Skin epidermis (tissue), 12 donors: ENCODE results near the gene CCK.
"Not testable (repeated sequence)": the region's sequence is repeated elsewhere in the genome, so short reads cannot be mapped to it uniquely, and the experiment has no call there.

Source experiments
- H3K27ac ChIP-seq, 21 experiments: fragments of 200-600 bp; sonication (generic) in 11 of 21; one replicate each; pipeline ENCODE4 v1.5.0; 2020; ENCODE audit warnings: mild to moderate bottlenecking in 3 of 21, inconsistent platforms in 2 of 21, moderate library complexity in 2 of 21
- H3K4me3 ChIP-seq, 7 experiments: fragments of 200-600 bp; sonication (generic) in 2 of 7; one replicate each; pipeline ENCODE4 v1.5.0; 2020; ENCODE audit warnings: inconsistent platforms in 2 of 7, mild to moderate bottlenecking in 2 of 7, moderate library complexity in 1 of 7

CCK gene

GRCh38 chr3:42266085-42266484 is at the start of gene CCK:
TSS of gene CCK (minus strand) at chr3:42266185. CDS start at chr3:42263630, 2,555 bp downstream.
- H3K27ac ChIP-seq: no peak within 1 kb of the TSS
- no peak within 1 kb of the TSS for H3K4me3 ChIP-seq

GRCh38 chr3:42314411-42314810 is 48.4 kb upstream of the CCK start:
- H3K27ac ChIP-seq: no peak overlapping the region
- H3K4me3 ChIP-seq: no peak overlapping the region

- Histone ChIP-seq H3K27ac (no peak overlapping the region), H3K4me3 (no peak overlapping the region)
Observed at GRCh38 chr3:42308651-42309050, 42.7 kb upstream of the CCK start.

- Histone ChIP-seq H3K27ac (no peak overlapping the region), H3K4me3 (no peak overlapping the region)
Observed at GRCh38 chr3:42306499-42306898, 40.5 kb upstream of the CCK start.

GRCh38 chr3:42302924-42303634 is 37.1 kb upstream of the CCK start:
- Histone ChIP-seq H3K27ac (no peak overlapping the region), H3K4me3 (no peak overlapping the region)

- Histone ChIP-seq H3K4me3 (no peak overlapping the region), H3K27ac (no peak overlapping the region)
Observed at GRCh38 chr3:42301446-42302175, 35.6 kb upstream of the CCK start.

- no peak overlapping the region for H3K4me3 ChIP-seq
- no peak overlapping the region for H3K27ac ChIP-seq
Observed at GRCh38 chr3:42300778-42301177, 34.8 kb upstream of the CCK start.

- H3K4me3 ChIP-seq: no peak overlapping the region
- H3K27ac ChIP-seq: no peak overlapping the region
Observed at GRCh38 chr3:42300013-42300412, 34.0 kb upstream of the CCK start.

- no peak overlapping the region for H3K4me3 ChIP-seq
- no peak overlapping the region for H3K27ac ChIP-seq
Observed at GRCh38 chr3:42298259-42298658, 32.3 kb upstream of the CCK start.

GRCh38 chr3:42292009-42292408 is 26.0 kb upstream of the CCK start:
- no peak overlapping the region for H3K27ac ChIP-seq

GRCh38 chr3:42290966-42291714 is 25.2 kb upstream of the CCK start:
- H3K27ac ChIP-seq: no peak overlapping the region
- no peak overlapping the region for H3K4me3 ChIP-seq

More at GRCh38 chr3:42292009-42292408, 26.0 kb upstream of the CCK start:
- no peak overlapping the region for H3K4me3 ChIP-seq

- no peak overlapping the region for H3K4me3 ChIP-seq
- H3K27ac ChIP-seq: no peak overlapping the region
Observed at GRCh38 chr3:42289026-42289425, 23.0 kb upstream of the CCK start.

GRCh38 chr3:42288385-42288784 is 22.4 kb upstream of the CCK start:
- no peak overlapping the region for H3K27ac ChIP-seq
- no peak overlapping the region for H3K4me3 ChIP-seq

GRCh38 chr3:42287423-42287822 is 21.4 kb upstream of the CCK start:
- not testable (repeated sequence) for H3K27ac ChIP-seq, H3K4me3 ChIP-seq

GRCh38 chr3:42277676-42278075 is 11.7 kb upstream of the CCK start:
- Histone ChIP-seq H3K4me3 (no peak overlapping the region), H3K27ac (no peak overlapping the region)

GRCh38 chr3:42276141-42277132 is 10.5 kb upstream of the CCK start:
- Histone ChIP-seq H3K27ac (no peak overlapping the region), H3K4me3 (no peak overlapping the region)

GRCh38 chr3:42275217-42275616 is 9.2 kb upstream of the CCK start:
- no peak overlapping the region for H3K27ac ChIP-seq
- no peak overlapping the region for H3K4me3 ChIP-seq

GRCh38 chr3:42274266-42274665 is 8.3 kb upstream of the CCK start:
- no peak overlapping the region for H3K27ac ChIP-seq
- H3K4me3 ChIP-seq: no peak overlapping the region

- H3K4me3 ChIP-seq: no peak overlapping the region
- H3K27ac ChIP-seq: no peak overlapping the region
Observed at GRCh38 chr3:42273361-42273760, 7.4 kb upstream of the CCK start.

- no peak overlapping the region for H3K4me3 ChIP-seq
- no peak overlapping the region for H3K27ac ChIP-seq
Observed at GRCh38 chr3:42271786-42272185, 5.8 kb upstream of the CCK start.
